Natural killer cell (primary cell): ENCODE data around the gene ZNF488. TPM values are rescaled to one million over a fixed set of nuclear protein-coding genes. Genes with fewer than 3 reads are reported as not detected.

Source experiments
- ATAC-seq, 3 donors: fragments of 150-1000 bp in 2 of 3; fragments of 200-7000 bp in 1 of 3; cut with Tn5 transposase; 1 replicate in 1 of 3; 2 replicates in 2 of 3; pipeline ENCODE4 v1.10.0; 2021; ENCODE audit warnings: mild to moderate bottlenecking in 2 of 3, moderate library complexity in 2 of 3
- DNase-seq, 2 donors: peaks; one replicate each; pipeline versions ENCODE4 v3.0.0 to v3.0.0-alpha.2; 2013 to 2021; ENCODE audit warnings: mixed read lengths in 1 of 2
- H3K27ac ChIP-seq: one replicate; pipeline ENCODE4 v1.5.1; 2013; ENCODE audit warnings: mild to moderate bottlenecking, low read length
- H3K27me3 ChIP-seq: one replicate; pipeline ENCODE4 v1.6.1; 2013; ENCODE audit warnings: low read length; ENCODE audit not compliant: control insufficient read depth, insufficient read depth
- H3K36me3 ChIP-seq: one replicate; pipeline ENCODE4 v1.6.1; 2013; ENCODE audit warnings: low read length; ENCODE audit not compliant: control insufficient read depth, insufficient read depth
- H3K4me1 ChIP-seq: one replicate; pipeline ENCODE4 v1.6.1; 2013; ENCODE audit warnings: low read length; ENCODE audit not compliant: control insufficient read depth, insufficient read depth
- H3K4me3 ChIP-seq: one replicate; pipeline ENCODE4 v1.5.1; 2013; ENCODE audit warnings: low read length
- H3K9me3 ChIP-seq: one replicate; pipeline ENCODE4 v1.6.1; 2013; ENCODE audit warnings: low read length; ENCODE audit not compliant: control insufficient read depth, insufficient read depth
- H3K27ac Mint-ChIP-seq, 2 donors: one replicate each; pipeline ENCODE4 v1.8.0; 2022; ENCODE audit warnings: mild to moderate bottlenecking in 2 of 2, mixed read lengths in 2 of 2, moderate library complexity in 1 of 2
- H3K27me3 Mint-ChIP-seq, 2 donors: one replicate each; pipeline ENCODE4 v1.8.0; 2022; ENCODE audit warnings: low read depth in 2 of 2, mixed read lengths in 2 of 2
- H3K36me3 Mint-ChIP-seq: one replicate; pipeline ENCODE4 v1.8.0; 2022; ENCODE audit warnings: mixed read lengths
- H3K4me1 Mint-ChIP-seq, 2 donors: one replicate each; pipeline ENCODE4 v1.8.0; 2022; ENCODE audit warnings: mixed read lengths in 2 of 2
- H3K4me3 Mint-ChIP-seq: one replicate; pipeline ENCODE4 v1.8.0; 2022; ENCODE audit warnings: mild to moderate bottlenecking, moderate library complexity, mixed read lengths
- H3K9me3 Mint-ChIP-seq, 2 donors: one replicate each; pipeline ENCODE4 v1.8.0; 2022; ENCODE audit warnings: mixed read lengths in 2 of 2
- CTCF ChIP-seq: fragments of 200-600 bp; IDR thresholded peaks from one replicate; pipeline ENCODE4 v1.8.0; 2022; ENCODE audit warnings: antibody characterized with exemption
- WGBS: methylation state at CpG from one replicate; pipeline ENCODE4 v1.1.7; 2013; ENCODE audit warnings: missing lambda C conversion rate; ENCODE audit not compliant: insufficient coverage; 5-methylcytosine and 5-hydroxymethylcytosine counted together
- intact Hi-C: fragments of 100-400 bp; cut with micrococcal nuclease; formaldehyde crosslinking; loops from one replicate; pipeline ENCODE4 v1.14.2; 2022
- total RNA-seq, 4 donors: library from RNA; stranded (reverse); fragments of 120-200 nt in 1 of 4; gene quantifications; one replicate each; pipeline versions ENCODE4 v1.2.3 to v1.2.4, GENCODE V29; 2013 to 2022

ZNF488 gene
- total RNA-seq, 3 donors from 2014 or later (not counting 1 experiment from before 2014, with no cell fraction given), result not detected

DNA sequence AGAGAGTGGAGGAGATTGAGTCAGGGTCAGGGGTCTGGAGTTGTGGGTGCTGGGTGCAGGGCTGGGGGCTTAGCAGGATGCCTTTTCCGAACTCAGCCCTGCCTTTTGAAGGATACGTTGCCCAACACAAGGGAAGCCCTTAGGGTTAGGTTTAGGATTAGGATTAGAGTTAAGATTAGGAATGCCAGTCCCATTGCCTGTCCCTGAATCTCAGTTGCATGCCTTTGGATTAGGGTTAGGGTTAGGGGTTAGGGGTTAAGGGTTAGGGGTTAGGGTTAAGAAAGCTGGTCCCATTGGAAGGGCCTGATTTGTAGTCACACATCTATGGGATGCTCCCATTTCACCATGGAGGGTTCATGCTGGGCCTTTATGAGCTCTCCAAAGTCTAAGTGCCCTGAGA is 20.8 kb upstream of the ZNF488 start:
- Histone ChIP-seq H3K9me3 (no peaks in the 10 kb centered on the region), H3K4me1 (no peaks in the 10 kb centered on the region), H3K27me3 (no peaks in the 10 kb centered on the region), H3K36me3 (no peaks in the 10 kb centered on the region), H3K27ac (no peak overlapping the region), H3K4me3 (no peak overlapping the region)
- DNase-seq (no peak), ATAC-seq (no peak)
- Mint-ChIP-seq H3K4me1 (no peaks in the 10 kb centered on the region), H3K4me3 (no peak overlapping the region), H3K27me3 (peaks cover 0 to 3% of the 10 kb centered on the region in 2 donors), H3K9me3 (no peaks in the 10 kb centered on the region), H3K27ac (no peak overlapping the region), H3K36me3 (no peaks in the 10 kb centered on the region)
- 80% methylated on average over 2 of the region's 2 CpGs for WGBS
- TF ChIP-seq CTCF, result no peak
- intact Hi-C loops, result no loop called here

- no peak for TF ChIP-seq CTCF
- no peaks in the 10 kb centered on the region for H3K36me3 ChIP-seq
- Mint-ChIP-seq H3K9me3 (no peaks in the 10 kb centered on the region), H3K36me3 (no peaks in the 10 kb centered on the region), H3K27ac (no peak overlapping the region), H3K27me3 (peaks cover 0 to 3% of the 10 kb centered on the region in 2 donors), H3K4me1 (no peaks in the 10 kb centered on the region), H3K4me3 (no peak overlapping the region)
- DNase-seq (no peak), ATAC-seq (no peak)
- H3K4me1 ChIP-seq, result no peaks in the 10 kb centered on the region
- no peak overlapping the region for H3K27ac ChIP-seq
- intact Hi-C loops, result no loop called here
- H3K27me3 ChIP-seq, result no peaks in the 10 kb centered on the region
- H3K9me3 ChIP-seq, result no peaks in the 10 kb centered on the region
- WGBS, result 86% methylated on average over 6 of the region's 6 CpGs
- H3K4me3 ChIP-seq, result no peak overlapping the region
These were observed 20.4 kb upstream of the ZNF488 start for GRCh38 chr10:47404446-47404845.

- no peaks in the 10 kb centered on the region for H3K9me3 ChIP-seq
- Mint-ChIP-seq H3K4me3 (no peak overlapping the region), H3K4me1 (no peaks in the 10 kb centered on the region), H3K9me3 (no peaks in the 10 kb centered on the region), H3K36me3 (no peaks in the 10 kb centered on the region), H3K27me3 (peaks cover 1 to 3% of the 10 kb centered on the region in 2 donors), H3K27ac (no peak overlapping the region)
- intact Hi-C loops, result no loop called here
- H3K27ac ChIP-seq, result no peak overlapping the region
- DNase-seq (no peak), ATAC-seq (no peak)
- no peak for TF ChIP-seq CTCF
- no peak overlapping the region for H3K4me3 ChIP-seq
- 82% methylated on average over 6 of the region's 6 CpGs for WGBS
- no peaks in the 10 kb centered on the region for H3K4me1 ChIP-seq
- no peaks in the 10 kb centered on the region for H3K27me3 ChIP-seq
- H3K36me3 ChIP-seq, result no peaks in the 10 kb centered on the region
These were observed 19.6 kb upstream of the ZNF488 start for GRCh38 chr10:47403446-47404318.
